ENCODE measurements around the gene USP49. TPM values are rescaled to one million over a fixed set of nuclear protein-coding genes. Genes with fewer than 3 reads are reported as not detected.

The USP49 gene
- total RNA-seq, 1 experiment from 2014 or later = 2.3 TPM

GRCh38 chr6:41781366-41781730 is 113.8 kb downstream of the USP49 start:
- Histone ChIP-seq H4K20me1 (ENCODE audit: low read length) (no peaks in the 10 kb centered on the region), H3K79me2 (ENCODE audit: low read length) (peaks cover 6% of the 10 kb centered on the region; the same call in 1 of the 2 replicates), H3K4me3 (ENCODE audit: low read length) (peak overlapping the region; percentile 93), H3F3A (ENCODE audit: low read length, unreplicated experiment) (no peaks in the 10 kb centered on the region), H3K9me2 (replicated peaks; ENCODE audit: low read length) (no peaks in the 10 kb centered on the region), H3K9ac (ENCODE audit: low read length) (no peak overlapping the region), H3K27me3 (ENCODE audit: low read length) (no peaks in the 10 kb centered on the region), H3K9me3 (ENCODE audit: low read length) (no peaks in the 10 kb centered on the region), H3K36me3 (ENCODE audit: low read depth, low read length) (no peaks in the 10 kb centered on the region), H3K4me1 (ENCODE audit: insufficient read depth, low read length) (peaks cover 22% of the 10 kb centered on the region), H2AFZ (ENCODE audit: low read length) (peak overlapping the region; percentile 99), H3K27ac (ENCODE audit: low read length) (no peak overlapping the region), H3K4me2 (ENCODE audit: low read length) (peak overlapping the region; percentile 99)
- intact Hi-C loops (cut with micrococcal nuclease) = loop anchor here (10.0 kb wide), 1 partner anchor 443 kb away; no protein-coding TSS in a partner anchor
- DNase-seq (peak; percentile 33), ATAC-seq (peak; percentile 30)
- BruUV-seq (replicated peaks) = TSS peak; percentile 36
- TF ChIP-seq EZH2 (IDR thresholded peaks at IDR 0.05; ENCODE audit: low read length, unreplicated experiment) = no peak
- no peak for TF ChIP-seq CTCF (conservative IDR thresholded peaks at IDR 0.05; ENCODE audit: low read depth, low read length)
- TF ChIP-seq EZH2phosphoT487 (IDR thresholded peaks at IDR 0.05; ENCODE audit: borderline replicate concordance, low read length) = no peak
- POLR2A ChIA-PET (ENCODE audit: unreplicated experiment) = interaction anchor here (0.5 kb wide), 1 partner anchor 145 kb away, joined by 3 read pairs; no protein-coding TSS in a partner anchor
- CTCF ChIA-PET = no interaction called here

GRCh38 chr6:41780551-41781365 is 114.4 kb downstream of the USP49 start, which contains the start of gene PRICKLE4:
Gene PRICKLE4 (plus strand): TSS chr6:41780782. CDS start chr6:41783474, 2,692 bp downstream.
- peak within 1 kb of the TSS; percentile 99 for H2AFZ ChIP-seq (ENCODE audit: low read length)
- H3K4me1 ChIP-seq (ENCODE audit: insufficient read depth, low read length) = peaks cover 18% of the 10 kb centered on the region
- CTCF ChIA-PET = interaction anchor here (0.5 kb wide), 1 partner anchor 26 kb away, joined by 4 read pairs; no protein-coding TSS in a partner anchor
- peaks cover 6% of the 10 kb centered on the region; the same call in 1 of the 2 replicates for H3K79me2 ChIP-seq (ENCODE audit: low read length)
- ATAC-seq (peak; percentile 18), DNase-seq (peak; percentile 35)
- no peak within 1 kb of the TSS for H3K27ac ChIP-seq (ENCODE audit: low read length)
- intact Hi-C loops (cut with micrococcal nuclease) = loop anchor here (1.0 to 10.0 kb wide), 2 partner anchors 264 to 444 kb away; no protein-coding TSS in a partner anchor
- peak within 1 kb of the TSS; percentile 99 for H3K4me2 ChIP-seq (ENCODE audit: low read length)
- H3K27me3 ChIP-seq (ENCODE audit: low read length) = no peaks in the 10 kb centered on the region
- H3K9ac ChIP-seq (ENCODE audit: low read length) = peak within 1 kb of the TSS; percentile 67
- peak within 1 kb of the TSS; percentile 93 for H3K4me3 ChIP-seq (ENCODE audit: low read length)
- H3F3A ChIP-seq (ENCODE audit: low read length, unreplicated experiment) = no peaks in the 10 kb centered on the region
- TF ChIP-seq EZH2phosphoT487 (IDR thresholded peaks at IDR 0.05; ENCODE audit: borderline replicate concordance, low read length) (no peak), CTCF (conservative IDR thresholded peaks at IDR 0.05; ENCODE audit: low read depth, low read length) (no peak), EZH2 (IDR thresholded peaks at IDR 0.05; ENCODE audit: low read length, unreplicated experiment) (no peak)
- no peaks in the 10 kb centered on the region for H3K9me3 ChIP-seq (ENCODE audit: low read length)
- no peaks in the 10 kb centered on the region for H3K9me2 ChIP-seq (replicated peaks; ENCODE audit: low read length)
- POLR2A ChIA-PET (ENCODE audit: unreplicated experiment) = interaction anchor here (0.5 kb wide), 1 partner anchor 144 kb away, joined by 3 read pairs; no protein-coding TSS in a partner anchor
- H3K36me3 ChIP-seq (ENCODE audit: low read depth, low read length) = no peaks in the 10 kb centered on the region; the same call in 1 of the 2 replicates
- no peaks in the 10 kb centered on the region for H4K20me1 ChIP-seq (ENCODE audit: low read length)
- no TSS peak for BruUV-seq (replicated peaks)

Measured in PC-3 (cell line).